Osteocyte (in vitro differentiated cells): ENCODE data around the gene FSTL3. TPM values are rescaled to one million over a fixed set of nuclear protein-coding genes. Genes with fewer than 3 reads are reported as not detected.

Experiments used
- DNase-seq: peaks from one replicate; pipeline ENCODE4 v3.0.0; 2021; ENCODE audit warnings: mixed read lengths; ENCODE audit not compliant: unreplicated experiment; ENCODE audit errors: extremely low spot score
- H3K27ac Mint-ChIP-seq: one replicate; pipeline ENCODE4 v1.8.0; 2021; ENCODE audit warnings: mild to moderate bottlenecking, mixed read lengths; ENCODE audit not compliant: unreplicated experiment
- H3K27me3 Mint-ChIP-seq: one replicate; pipeline ENCODE4 v1.8.0; 2021; ENCODE audit warnings: mixed read lengths; ENCODE audit not compliant: unreplicated experiment
- H3K36me3 Mint-ChIP-seq: one replicate; pipeline ENCODE4 v1.8.0; 2021; ENCODE audit warnings: mixed read lengths; ENCODE audit not compliant: unreplicated experiment
- H3K4me1 Mint-ChIP-seq: one replicate; pipeline ENCODE4 v1.8.0; 2021; ENCODE audit warnings: mixed read lengths; ENCODE audit not compliant: unreplicated experiment
- H3K4me3 Mint-ChIP-seq: one replicate; pipeline ENCODE4 v1.8.0; 2021; ENCODE audit warnings: mild to moderate bottlenecking, moderate library complexity, mixed read lengths; ENCODE audit not compliant: unreplicated experiment
- H3K9me3 Mint-ChIP-seq: one replicate; pipeline ENCODE4 v1.8.0; 2021; ENCODE audit warnings: mixed read lengths; ENCODE audit not compliant: unreplicated experiment
- CTCF ChIP-seq: fragments of 200-600 bp; sonication (generic); IDR thresholded peaks from 2 replicates; pipeline ENCODE4 v1.5.0; 2021; ENCODE audit warnings: antibody characterized with exemption, mild to moderate bottlenecking, moderate library complexity
- total RNA-seq: library from RNA; stranded (reverse); gene quantifications from 2 replicates; pipeline ENCODE4 v1.2.1, GENCODE V29; 2021

FSTL3 gene
- total RNA-seq, 1 donor from 2014 or later = 109 TPM

- no peaks in the 10 kb centered on the region for H3K9me3 Mint-ChIP-seq
- H3K36me3 Mint-ChIP-seq = no peaks in the 10 kb centered on the region
- H3K4me3 Mint-ChIP-seq = peak overlapping the region; percentile 75
- DNase-seq = no peak
- H3K27me3 Mint-ChIP-seq = no peaks in the 10 kb centered on the region
- no peak overlapping the region for H3K27ac Mint-ChIP-seq
- peaks cover 10% of the 10 kb centered on the region for H3K4me1 Mint-ChIP-seq
- TF ChIP-seq CTCF = no peak
Observed at GRCh38 chr19:638906-639252, 37.3 kb upstream of the FSTL3 start.

GRCh38 chr19:639253-640160 is 36.7 kb upstream of the FSTL3 start, which contains the start of gene FGF22:
TSS of gene FGF22 (plus strand) at chr19:639879. CDS start at chr19:639926, 47 bp downstream.
- H3K36me3 Mint-ChIP-seq = no peaks in the 10 kb centered on the region
- H3K27ac Mint-ChIP-seq = peak within 1 kb of the TSS; percentile 84
- H3K27me3 Mint-ChIP-seq = no peaks in the 10 kb centered on the region
- peak; percentile 96 for DNase-seq
- H3K4me1 Mint-ChIP-seq = peaks cover 6% of the 10 kb centered on the region
- H3K4me3 Mint-ChIP-seq = peak within 1 kb of the TSS; percentile 75
- H3K9me3 Mint-ChIP-seq = no peaks in the 10 kb centered on the region
- TF ChIP-seq CTCF = no peak

GRCh38 chr19:640161-640558 is 36.0 kb upstream of the FSTL3 start:
- H3K9me3 Mint-ChIP-seq = no peaks in the 10 kb centered on the region
- no peak overlapping the region for H3K27ac Mint-ChIP-seq
- DNase-seq = no peak
- no peak for TF ChIP-seq CTCF
- H3K27me3 Mint-ChIP-seq = no peaks in the 10 kb centered on the region
- peaks cover 8% of the 10 kb centered on the region for H3K4me1 Mint-ChIP-seq
- no peak overlapping the region for H3K4me3 Mint-ChIP-seq
- peaks cover 2% of the 10 kb centered on the region for H3K36me3 Mint-ChIP-seq

- peaks cover 2% of the 10 kb centered on the region for H3K36me3 Mint-ChIP-seq
- H3K9me3 Mint-ChIP-seq = no peaks in the 10 kb centered on the region
- TF ChIP-seq CTCF = no peak
- H3K4me1 Mint-ChIP-seq = peaks cover 8% of the 10 kb centered on the region
- H3K27me3 Mint-ChIP-seq = no peaks in the 10 kb centered on the region
- no peak overlapping the region for H3K4me3 Mint-ChIP-seq
- no peak for DNase-seq
- H3K27ac Mint-ChIP-seq = no peak overlapping the region
Observed at GRCh38 chr19:640606-641189, 35.5 kb upstream of the FSTL3 start.

GRCh38 chr19:641702-642101 is 34.5 kb upstream of the FSTL3 start:
- no peaks in the 10 kb centered on the region for H3K9me3 Mint-ChIP-seq
- H3K4me3 Mint-ChIP-seq = no peak overlapping the region
- peaks cover 8% of the 10 kb centered on the region for H3K4me1 Mint-ChIP-seq
- no peaks in the 10 kb centered on the region for H3K27me3 Mint-ChIP-seq
- H3K27ac Mint-ChIP-seq = no peak overlapping the region
- peaks cover 5% of the 10 kb centered on the region for H3K36me3 Mint-ChIP-seq
- DNase-seq = no peak
- no peak for TF ChIP-seq CTCF
